GM19395 (cell line): ENCODE results near the gene TMC2.
"Not testable (repeated sequence)": the region's sequence is repeated elsewhere in the genome, so short reads cannot be mapped to it uniquely, and the experiment has no call there.

ENCODE experiments used
- ATAC-seq: cut with Tn5 transposase; IDR thresholded peaks from one replicate; pipeline ENCODE4 v1.9.1; 2021; ENCODE audit warnings: mild to moderate bottlenecking, moderate library complexity; ENCODE audit not compliant: unreplicated experiment

Gene TMC2

DNA sequence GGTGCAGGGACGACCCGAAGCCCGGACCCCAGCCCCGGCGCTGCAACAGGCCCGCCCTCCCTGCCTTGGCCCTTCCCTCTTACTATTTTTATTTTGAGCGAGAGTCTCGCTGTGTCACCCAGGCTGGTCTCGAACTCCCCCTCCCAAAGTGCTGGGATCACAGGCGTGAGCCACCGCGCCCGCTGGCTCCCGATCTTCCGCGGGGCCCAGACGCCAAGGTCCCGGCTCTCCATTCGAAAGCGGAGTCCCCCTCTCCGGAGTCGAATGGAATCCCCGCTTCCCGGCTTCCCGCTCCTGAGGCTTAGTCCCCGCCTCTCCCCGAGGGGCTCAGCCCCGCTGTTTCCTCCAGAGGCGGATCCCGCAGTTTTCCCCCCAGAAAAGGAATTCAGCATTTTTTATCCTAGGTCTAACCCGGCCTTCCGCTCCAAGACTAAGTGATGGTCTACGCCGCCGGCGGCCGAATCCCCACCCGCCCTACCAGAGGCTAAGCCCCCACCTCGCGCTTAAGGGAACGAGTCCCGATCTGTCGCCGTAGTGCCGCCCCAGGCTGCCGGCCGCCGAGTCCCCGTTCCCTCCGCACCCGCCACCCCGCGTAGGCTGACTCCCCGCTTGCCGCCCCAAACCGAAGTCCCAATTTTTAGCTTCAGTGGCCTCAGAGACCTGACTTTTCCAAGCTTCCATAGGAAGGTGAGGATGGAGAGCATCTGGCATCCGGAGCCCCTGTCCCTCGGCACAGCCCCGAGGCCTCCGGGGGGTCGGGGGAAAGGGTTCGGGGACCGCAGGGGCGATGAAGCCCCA, 11.5 kb upstream of the TMC2 start:
- peak; percentile 60 for ATAC-seq

- not testable (repeated sequence) for ATAC-seq
Measured at GRCh38 chr20:2526218-2526583, 10.2 kb upstream of the TMC2 start.

GRCh38 chr20:2527762-2528161, 8.6 kb upstream of the TMC2 start:
- ATAC-seq = no peak

- ATAC-seq = no peak
Measured at GRCh38 chr20:2528671-2529271, 7.6 kb upstream of the TMC2 start.

- ATAC-seq = no peak
Measured at GRCh38 chr20:2533118-2533517, 3.3 kb upstream of the TMC2 start.

- ATAC-seq = no peak
Measured at GRCh38 chr20:2535711-2536559, 438 bp upstream of the TMC2 start.

DNA sequence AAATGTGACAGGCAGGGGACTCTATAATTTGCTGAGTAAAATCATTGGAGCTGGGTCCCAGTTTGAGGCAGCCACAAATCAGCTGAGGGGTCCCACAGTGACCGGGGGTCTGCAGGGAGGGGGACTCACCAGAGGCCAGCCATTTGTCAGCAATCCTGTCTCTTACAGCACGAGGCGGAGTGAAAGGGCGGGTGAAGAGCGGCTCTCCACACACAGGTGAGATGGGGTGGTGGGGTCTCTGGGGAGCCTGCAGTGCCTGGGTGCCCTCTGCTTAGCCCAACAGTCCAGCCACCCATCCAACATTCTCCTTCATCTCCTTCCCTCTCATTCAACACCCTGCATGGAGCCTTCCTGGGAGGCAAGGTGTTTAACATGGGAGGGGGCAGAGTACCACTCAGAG, 728 bp downstream of the TMC2 start:
- ATAC-seq = no peak

DNA sequence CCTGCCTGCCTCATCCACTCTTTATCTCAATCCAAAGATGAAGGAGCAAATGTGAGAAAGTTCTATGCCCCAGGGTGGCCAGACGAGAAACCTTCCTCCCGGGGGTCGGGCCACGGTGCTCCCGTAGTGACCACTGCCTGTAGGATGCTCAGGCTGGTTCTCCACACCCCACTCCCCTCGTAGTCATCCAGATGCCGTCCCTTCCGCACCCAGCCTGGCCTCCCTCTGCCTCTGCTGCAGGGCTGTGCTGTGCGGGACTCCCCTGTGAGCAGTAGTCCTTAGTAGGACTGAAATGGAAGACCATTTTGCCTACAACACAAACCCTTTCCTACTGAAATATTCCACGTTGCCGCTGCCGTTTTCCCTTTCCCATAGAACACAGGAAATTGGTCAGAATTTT, 2.0 kb downstream of the TMC2 start:
- no peak for ATAC-seq

DNA sequence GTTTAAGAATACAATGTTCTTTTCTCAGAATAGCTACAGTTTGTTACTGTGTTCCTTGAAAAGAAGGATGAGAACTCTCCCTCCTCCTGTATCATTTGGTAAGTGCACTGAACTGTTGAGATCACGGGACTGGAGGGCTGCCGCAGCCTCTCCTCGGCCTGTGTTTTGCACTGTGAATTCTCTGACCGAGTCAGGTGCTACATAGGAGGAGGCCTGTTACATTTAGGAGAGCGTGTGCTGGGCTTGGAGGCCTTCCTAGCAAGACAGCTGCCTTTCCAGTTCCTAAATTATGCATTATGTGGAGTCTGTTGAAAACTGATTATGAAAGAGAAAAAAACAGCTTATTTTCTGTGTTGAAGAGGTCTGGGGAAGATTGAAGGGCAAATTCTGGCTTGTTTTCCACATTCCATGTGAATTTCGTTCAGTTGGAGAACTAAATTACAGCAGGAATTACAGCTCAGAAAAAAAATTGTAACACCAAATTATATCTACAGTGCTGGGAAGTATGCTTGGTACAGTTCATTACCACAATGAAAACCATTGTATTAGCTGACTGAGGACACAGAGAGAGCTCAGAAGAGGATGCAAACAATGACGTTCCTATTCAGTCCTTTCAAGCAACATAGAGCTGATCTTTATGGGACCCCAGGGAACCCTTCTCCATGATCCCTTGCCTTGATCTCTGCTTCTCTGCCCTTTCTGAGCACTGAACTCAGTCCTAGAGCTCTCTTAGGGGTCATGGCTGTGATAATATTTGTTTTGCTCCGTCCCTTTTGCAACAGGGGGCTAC, 2.8 kb downstream of the TMC2 start:
- ATAC-seq = no peak

- no peak for ATAC-seq
Measured at GRCh38 chr20:2541940-2542339, 5.6 kb downstream of the TMC2 start.

DNA sequence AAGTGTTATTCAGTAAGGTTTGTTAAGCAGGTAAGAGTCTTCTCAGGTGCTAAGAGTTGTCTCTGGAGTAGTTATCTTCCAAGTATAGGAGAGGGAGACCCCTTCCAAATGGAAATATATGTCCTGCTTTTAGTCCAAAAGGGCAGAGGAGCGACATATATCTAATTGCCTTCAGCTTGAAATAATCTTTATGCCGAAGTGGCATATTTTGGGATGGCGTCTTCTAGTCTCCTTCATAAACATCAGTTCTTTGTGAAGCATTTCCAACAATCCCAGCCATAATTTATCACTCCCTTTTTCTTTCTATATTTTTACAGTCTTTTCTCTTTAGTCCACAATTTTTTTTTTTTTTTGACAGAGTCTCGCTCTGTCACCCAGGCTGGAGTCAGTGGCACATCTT, 6.0 kb downstream of the TMC2 start:
- ATAC-seq = no peak

DNA sequence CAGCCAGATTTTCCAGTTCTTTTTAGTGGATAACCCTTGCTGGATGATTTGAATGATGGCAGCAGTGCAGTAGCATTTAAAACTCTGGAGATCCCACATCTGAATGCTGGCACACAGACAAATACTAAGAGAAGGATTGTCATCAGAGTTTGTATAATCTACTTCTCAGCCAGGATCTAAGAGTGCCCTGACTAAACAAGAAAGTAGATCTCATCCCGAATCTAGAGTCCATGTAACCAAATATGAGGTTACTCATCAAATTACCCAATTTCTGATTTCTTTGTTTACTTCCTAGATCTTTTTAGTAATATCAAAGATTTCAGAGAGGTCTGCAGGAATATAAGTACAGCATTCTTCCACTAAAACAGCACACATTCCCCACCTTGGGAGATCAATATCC, 7.8 kb downstream of the TMC2 start:
- no peak for ATAC-seq

DNA sequence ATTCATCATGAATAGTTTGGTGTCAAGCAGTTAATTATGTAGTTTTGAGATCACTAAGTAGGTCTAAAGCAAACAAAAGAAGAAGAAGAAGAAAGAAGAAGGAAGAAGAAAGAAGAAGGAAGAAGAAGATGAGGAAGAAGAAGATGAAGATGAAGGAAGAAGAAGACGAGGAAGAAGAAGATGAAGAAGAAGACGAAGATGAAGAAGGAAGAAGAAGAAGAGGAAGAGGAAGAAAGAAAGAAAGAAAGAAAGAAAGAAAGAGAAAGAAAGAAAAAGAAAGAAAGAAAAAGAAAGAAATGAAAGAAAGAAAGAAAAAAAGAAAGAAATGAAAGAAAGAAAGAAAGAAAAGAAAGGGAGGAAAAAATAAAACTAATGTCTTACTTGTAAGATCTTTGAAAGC, 9.2 kb downstream of the TMC2 start:
- no peak for ATAC-seq

DNA sequence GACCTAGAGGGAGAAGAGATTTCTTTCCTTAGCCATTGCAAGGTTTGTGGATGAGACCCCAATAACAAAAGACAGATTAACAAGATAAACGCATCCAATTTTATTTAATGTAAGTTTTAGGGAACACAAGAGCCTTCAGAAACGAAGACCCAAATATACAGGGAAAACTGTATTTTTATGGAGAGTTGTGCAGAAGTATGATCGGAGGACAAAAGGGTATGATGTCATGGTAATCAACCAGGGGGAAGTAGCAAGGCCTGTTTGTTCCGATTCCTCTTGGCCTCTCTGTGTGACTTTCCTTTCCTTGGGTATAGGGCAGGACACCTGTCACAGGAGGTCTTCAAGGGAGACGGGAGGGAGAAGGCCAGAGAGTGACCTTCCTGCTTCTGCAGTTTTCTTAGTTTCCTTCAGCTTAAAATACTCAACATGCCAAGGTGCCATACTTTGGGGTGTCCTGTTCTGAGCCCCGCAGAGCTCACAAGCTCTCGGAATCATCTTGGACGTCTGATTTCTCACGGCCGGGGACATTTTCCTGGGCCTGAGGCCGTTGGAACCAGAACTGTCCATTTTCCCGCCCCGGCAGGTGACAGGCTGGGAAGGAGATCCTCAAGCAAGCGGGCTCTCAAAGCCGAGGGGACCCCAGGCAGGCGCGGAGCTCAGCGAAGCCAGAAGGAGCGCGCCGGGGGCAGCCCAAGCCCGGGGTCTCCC, 21.7 kb downstream of the TMC2 start:
- ATAC-seq = no peak

DNA sequence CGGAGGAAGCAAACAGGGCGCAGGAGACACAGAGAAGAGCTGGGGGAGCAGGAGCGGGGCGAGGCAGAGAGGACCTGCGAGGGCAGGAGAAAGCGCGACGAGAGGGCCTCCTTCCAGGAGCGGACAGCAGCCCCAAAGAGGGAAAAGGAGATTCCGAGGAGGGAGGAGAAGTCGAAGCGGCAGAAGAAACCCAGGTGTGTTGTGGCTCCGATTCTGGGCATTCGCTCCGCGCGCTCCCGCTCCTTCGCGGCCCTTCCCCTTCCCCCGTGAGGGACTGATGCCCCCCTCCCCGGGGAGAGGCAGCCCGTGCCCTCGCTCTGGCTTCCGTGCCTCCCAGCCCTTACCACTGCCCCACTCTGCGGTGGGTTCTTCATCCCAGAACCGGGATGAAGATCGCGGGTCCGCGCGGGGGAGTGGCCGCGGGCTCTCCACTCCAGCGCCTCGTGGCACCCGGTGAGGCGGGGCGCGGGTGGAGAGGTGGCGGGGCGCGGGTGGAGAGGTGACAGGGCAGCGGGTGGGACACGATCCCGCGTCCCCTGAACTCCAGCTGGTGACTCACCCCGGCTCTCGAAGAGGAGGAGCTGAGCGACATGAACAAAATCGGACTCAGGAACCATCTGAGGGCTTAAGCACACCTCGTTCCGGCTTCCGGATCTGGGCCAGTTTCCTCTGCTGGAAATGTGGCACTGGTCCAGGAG, 22.4 kb downstream of the TMC2 start:
- ATAC-seq = no peak

DNA sequence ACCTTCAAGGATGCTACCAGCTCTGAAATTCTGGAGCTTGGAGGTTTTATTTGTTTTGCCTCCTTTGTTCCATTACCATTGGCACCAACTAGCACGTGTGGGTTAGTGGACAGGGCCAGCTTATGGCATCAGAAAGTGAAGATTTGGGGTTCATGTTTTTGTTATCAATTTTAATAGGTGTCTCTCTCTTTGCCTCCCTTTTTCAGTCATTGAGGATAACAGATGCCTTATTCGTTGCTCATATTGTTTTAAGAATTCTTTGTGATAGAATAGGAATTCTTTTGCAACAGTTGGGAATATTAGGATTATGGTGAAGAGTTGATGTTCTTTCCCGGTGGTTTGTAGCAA, 22.9 kb downstream of the TMC2 start:
- ATAC-seq = no peak

- ATAC-seq = no peak
Measured at GRCh38 chr20:2559651-2560050, 23.3 kb downstream of the TMC2 start.

- ATAC-seq = no peak
Measured at GRCh38 chr20:2563116-2563515, 26.7 kb downstream of the TMC2 start.

- no peak for ATAC-seq
Measured at GRCh38 chr20:2564406-2564805, 28.0 kb downstream of the TMC2 start.

DNA sequence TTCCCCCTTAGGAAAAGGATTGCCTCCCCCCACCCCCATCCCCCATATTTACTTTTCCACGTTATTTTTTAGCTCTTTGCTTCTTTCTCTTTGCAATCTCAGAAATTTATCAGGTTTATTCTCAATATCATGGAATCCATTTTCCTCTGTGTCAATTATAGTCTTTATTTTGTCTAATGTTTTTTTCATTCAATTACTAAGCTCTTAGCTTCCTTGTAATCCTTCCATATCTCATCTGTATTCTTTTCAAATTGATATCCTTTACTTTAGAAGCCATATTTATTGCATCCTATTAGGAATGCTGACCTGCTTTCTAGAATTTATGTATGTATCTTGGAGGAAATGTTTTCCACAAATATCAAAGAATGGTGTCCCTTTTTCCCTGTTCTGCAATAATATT, 39.3 kb downstream of the TMC2 start:
- ATAC-seq = no peak
